ENCODE data around the gene GALNT17. TPM values are rescaled to one million over a fixed set of nuclear protein-coding genes. Genes with fewer than 3 reads are reported as not detected.
A peak's percentile ranks its signal among the peaks of the same experiment; 100 is the strongest.
"Not testable (repeated sequence)": the region's sequence is repeated elsewhere in the genome, so short reads cannot be mapped to it uniquely, and the experiment has no call there.

Gene GALNT17
- total RNA-seq, 1 experiment from 2014 or later: 67.7 TPM

- H3K36me3 ChIP-seq (replicated peaks; ENCODE audit: control insufficient read depth, insufficient read depth, low read length): no peaks in the 10 kb centered on the region
- H3K27me3 ChIP-seq (ENCODE audit: control insufficient read depth, insufficient read depth, low read length): no peaks in the 10 kb centered on the region
- H3K4me3 ChIP-seq (ENCODE audit: insufficient read depth, low read depth, low read length): no peak overlapping the region
- no peak for DNase-seq
These were observed 103.3 kb downstream of the GALNT17 start for GRCh38 chr7:71235253-71235652.

- Histone ChIP-seq H3K4me3 (ENCODE audit: insufficient read depth, low read depth, low read length) (no peak overlapping the region), H3K27me3 (ENCODE audit: control insufficient read depth, insufficient read depth, low read length) (no peaks in the 10 kb centered on the region)
- DNase-seq: no peak
These were observed 104.5 kb downstream of the GALNT17 start for GRCh38 chr7:71236230-71237105.

DNA sequence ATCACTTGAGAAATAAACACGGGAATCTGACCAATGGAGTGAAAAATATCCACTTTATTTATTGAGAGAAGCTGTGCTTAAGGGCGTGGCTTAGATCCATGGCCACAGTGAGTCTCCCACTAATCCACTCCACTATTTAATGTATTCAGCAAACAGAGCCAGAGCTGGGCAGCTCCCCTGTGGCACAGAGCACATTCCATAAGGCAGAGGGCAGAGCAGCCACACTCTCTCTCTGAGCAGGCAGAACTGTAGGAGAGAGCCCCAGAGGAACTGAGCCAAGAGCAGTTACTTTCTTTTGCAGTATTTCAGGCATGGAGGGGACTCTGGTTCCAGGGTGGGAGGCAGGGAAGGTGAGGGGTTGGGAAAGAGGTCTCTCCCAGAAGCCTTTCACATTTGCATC lies 106.0 kb downstream of the GALNT17 start:
- no peak overlapping the region for H3K4me3 ChIP-seq (ENCODE audit: insufficient read depth, low read depth, low read length)
- no peaks in the 10 kb centered on the region for H3K27me3 ChIP-seq (ENCODE audit: control insufficient read depth, insufficient read depth, low read length)
- peak; percentile 55 for DNase-seq
- no peaks in the 10 kb centered on the region for H3K36me3 ChIP-seq (replicated peaks; ENCODE audit: control insufficient read depth, insufficient read depth, low read length)

More at GRCh38 chr7:71236230-71237105, 104.5 kb downstream of the GALNT17 start:
- H3K36me3 ChIP-seq (replicated peaks; ENCODE audit: control insufficient read depth, insufficient read depth, low read length): no peaks in the 10 kb centered on the region

- no peak overlapping the region for H3K4me3 ChIP-seq (ENCODE audit: insufficient read depth, low read depth, low read length)
- no peak for DNase-seq
- no peaks in the 10 kb centered on the region for H3K36me3 ChIP-seq (replicated peaks; ENCODE audit: control insufficient read depth, insufficient read depth, low read length)
- H3K27me3 ChIP-seq (ENCODE audit: control insufficient read depth, insufficient read depth, low read length): no peaks in the 10 kb centered on the region
These were observed 106.8 kb downstream of the GALNT17 start for GRCh38 chr7:71238581-71239295.

GRCh38 chr7:71239586-71240268 lies 107.8 kb downstream of the GALNT17 start:
- Histone ChIP-seq H3K36me3 (replicated peaks; ENCODE audit: control insufficient read depth, insufficient read depth, low read length) (no peaks in the 10 kb centered on the region), H3K27me3 (ENCODE audit: control insufficient read depth, insufficient read depth, low read length) (no peaks in the 10 kb centered on the region), H3K4me3 (ENCODE audit: insufficient read depth, low read depth, low read length) (no peak overlapping the region)
- no peak for DNase-seq

GRCh38 chr7:71243736-71244410 lies 111.9 kb downstream of the GALNT17 start:
- no peak overlapping the region for H3K4me3 ChIP-seq (ENCODE audit: insufficient read depth, low read depth, low read length)
- no peaks in the 10 kb centered on the region for H3K36me3 ChIP-seq (replicated peaks; ENCODE audit: control insufficient read depth, insufficient read depth, low read length)
- no peaks in the 10 kb centered on the region for H3K27me3 ChIP-seq (ENCODE audit: control insufficient read depth, insufficient read depth, low read length)
- no peak for DNase-seq

GRCh38 chr7:71245038-71245437 lies 113.1 kb downstream of the GALNT17 start:
- Histone ChIP-seq H3K36me3 (replicated peaks; ENCODE audit: control insufficient read depth, insufficient read depth, low read length) (no peaks in the 10 kb centered on the region), H3K27me3 (ENCODE audit: control insufficient read depth, insufficient read depth, low read length) (no peaks in the 10 kb centered on the region), H3K4me3 (ENCODE audit: insufficient read depth, low read depth, low read length) (no peak overlapping the region)
- no peak for DNase-seq

- Histone ChIP-seq H3K36me3 (replicated peaks; ENCODE audit: control insufficient read depth, insufficient read depth, low read length) (no peaks in the 10 kb centered on the region), H3K27me3 (ENCODE audit: control insufficient read depth, insufficient read depth, low read length) (no peaks in the 10 kb centered on the region), H3K4me3 (ENCODE audit: insufficient read depth, low read depth, low read length) (no peak overlapping the region)
- no peak for DNase-seq
These were observed 119.8 kb downstream of the GALNT17 start for GRCh38 chr7:71251706-71252105.

DNA sequence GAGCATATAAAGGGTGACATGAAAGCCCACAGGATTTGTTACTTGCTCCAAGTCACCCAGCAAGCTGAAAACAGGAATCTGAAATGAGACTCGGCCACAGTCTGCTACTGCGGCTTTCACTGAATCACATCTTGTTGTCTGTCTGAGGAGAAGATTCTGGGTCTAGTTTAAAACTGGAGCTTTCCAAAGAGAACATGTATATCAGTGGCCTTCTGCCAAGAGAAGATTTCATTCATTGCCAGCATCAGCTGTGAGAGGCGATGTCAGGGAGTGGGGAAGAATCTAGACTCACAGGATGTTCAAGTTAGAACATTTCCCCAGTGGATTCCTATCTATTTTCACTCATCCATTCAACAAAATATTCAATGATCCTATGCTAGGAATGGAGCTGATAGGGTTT lies 122.8 kb downstream of the GALNT17 start:
- H3K4me3 ChIP-seq (ENCODE audit: insufficient read depth, low read depth, low read length): no peak overlapping the region
- H3K27me3 ChIP-seq (ENCODE audit: control insufficient read depth, insufficient read depth, low read length): no peaks in the 10 kb centered on the region
- DNase-seq: no peak
- no peaks in the 10 kb centered on the region for H3K36me3 ChIP-seq (replicated peaks; ENCODE audit: control insufficient read depth, insufficient read depth, low read length)

GRCh38 chr7:71255537-71256178 lies 123.7 kb downstream of the GALNT17 start:
- H3K4me3 ChIP-seq (ENCODE audit: insufficient read depth, low read depth, low read length): no peak overlapping the region
- no peaks in the 10 kb centered on the region for H3K36me3 ChIP-seq (replicated peaks; ENCODE audit: control insufficient read depth, insufficient read depth, low read length)
- no peak for DNase-seq
- H3K27me3 ChIP-seq (ENCODE audit: control insufficient read depth, insufficient read depth, low read length): no peaks in the 10 kb centered on the region

- H3K36me3 ChIP-seq (replicated peaks; ENCODE audit: control insufficient read depth, insufficient read depth, low read length): no peaks in the 10 kb centered on the region
- no peak overlapping the region for H3K4me3 ChIP-seq (ENCODE audit: insufficient read depth, low read depth, low read length)
- no peaks in the 10 kb centered on the region for H3K27me3 ChIP-seq (ENCODE audit: control insufficient read depth, insufficient read depth, low read length)
- DNase-seq: no peak
These were observed 129.1 kb downstream of the GALNT17 start for GRCh38 chr7:71261066-71261465.

DNA sequence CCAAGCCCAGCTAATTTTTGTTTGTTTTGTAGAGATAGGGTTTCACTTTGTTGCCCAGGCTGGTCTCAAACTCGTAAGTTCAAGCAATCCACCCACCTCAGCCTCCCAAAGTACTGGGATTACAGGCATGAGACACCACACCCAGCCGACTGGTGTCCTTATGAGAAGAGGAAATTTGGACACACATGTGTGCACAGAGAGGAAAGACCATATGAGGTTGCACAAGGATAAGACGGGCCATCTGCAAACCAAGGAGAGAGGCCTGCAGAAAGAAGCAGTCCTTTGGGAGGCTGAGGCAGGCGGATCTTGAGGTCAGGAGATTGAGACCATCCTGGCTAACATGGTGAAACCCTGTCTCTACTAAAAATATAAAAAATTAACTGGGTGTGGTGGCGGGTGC lies 130.9 kb downstream of the GALNT17 start:
- DNase-seq; H3K4me3 ChIP-seq (ENCODE audit: insufficient read depth, low read depth, low read length); H3K27me3 ChIP-seq (ENCODE audit: control insufficient read depth, insufficient read depth, low read length); H3K36me3 ChIP-seq (replicated peaks; ENCODE audit: control insufficient read depth, insufficient read depth, low read length): not testable (repeated sequence)

DNA sequence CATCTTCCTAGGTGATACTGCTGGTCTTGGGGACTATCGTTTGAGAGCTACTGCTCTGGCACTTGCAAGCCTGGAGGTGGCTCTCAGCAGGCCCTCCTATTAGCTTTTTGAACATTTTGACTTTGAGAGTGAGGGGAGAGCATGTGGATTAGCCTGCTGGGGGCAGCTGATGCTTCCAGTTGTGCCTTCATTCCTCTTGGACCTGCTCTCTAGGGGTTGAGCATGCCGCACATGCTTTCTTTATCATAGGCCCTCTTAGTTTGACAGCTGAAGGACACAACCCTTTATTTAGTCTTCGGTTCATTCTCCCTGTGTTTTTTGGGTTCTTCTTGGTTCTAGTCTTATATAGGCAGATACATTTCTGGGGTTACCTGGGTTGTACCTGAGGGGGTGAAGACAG lies 132.1 kb downstream of the GALNT17 start:
- Histone ChIP-seq H3K27me3 (ENCODE audit: control insufficient read depth, insufficient read depth, low read length) (no peaks in the 10 kb centered on the region), H3K36me3 (replicated peaks; ENCODE audit: control insufficient read depth, insufficient read depth, low read length) (no peaks in the 10 kb centered on the region), H3K4me3 (ENCODE audit: insufficient read depth, low read depth, low read length) (no peak overlapping the region)
- no peak for DNase-seq

GRCh38 chr7:71266912-71267311 lies 135.0 kb downstream of the GALNT17 start:
- H3K36me3 ChIP-seq (replicated peaks; ENCODE audit: control insufficient read depth, insufficient read depth, low read length): no peaks in the 10 kb centered on the region
- DNase-seq: no peak
- H3K27me3 ChIP-seq (ENCODE audit: control insufficient read depth, insufficient read depth, low read length): no peaks in the 10 kb centered on the region
- no peak overlapping the region for H3K4me3 ChIP-seq (ENCODE audit: insufficient read depth, low read depth, low read length)
